Panc1 (cell line): Measurements from ENCODE around the gene RIMBP2.

ENCODE experiments used
- POLR2AphosphoS5 ChIP-seq: IDR thresholded peaks from 2 replicates; pipeline ENCODE4 v1.6.1; 2012; ENCODE audit warnings: mild to moderate bottlenecking, low read depth, low read length, moderate library complexity
- SIN3A ChIP-seq: IDR thresholded peaks from 2 replicates; pipeline ENCODE4 v1.6.1; 2012; ENCODE audit warnings: low read depth, mild to moderate bottlenecking, low read length, moderate library complexity, borderline replicate concordance; ENCODE audit not compliant: insufficient read depth

GRCh38 chr12:130602251-130602650 lies 113.8 kb downstream of the RIMBP2 start:
- TF ChIP-seq SIN3A, result no peak
- no peak for TF ChIP-seq POLR2AphosphoS5
